SK-N-MC (cell line): ENCODE results near the gene CHRNA4.

ENCODE experiments used
- EZH2 ChIP-seq: fragments of 200-600 bp; sonication (generic); IDR thresholded peaks from one replicate; pipeline ENCODE4 v1.6.1; 2017; ENCODE audit warnings: antibody characterized with exemption
- POLR2AphosphoS5 ChIP-seq: IDR thresholded peaks from 2 replicates; pipeline ENCODE4 v1.6.1; 2012; ENCODE audit warnings: mild to moderate bottlenecking, low read depth, low read length, borderline replicate concordance

- no peak for TF ChIP-seq POLR2AphosphoS5
- TF ChIP-seq EZH2 = no peak
These were observed 31.6 kb downstream of the CHRNA4 start for GRCh38 chr20:63329331-63330083.
